NCI-H2171 (cell line): ENCODE results near the gene SH3D19.
"Not testable (repeated sequence)": the region's sequence is repeated elsewhere in the genome, so short reads cannot be mapped to it uniquely, and the experiment has no call there.

ENCODE experiments used
- DNase-seq: peaks from one replicate; lab custom pipeline; 2025; lab: John Stamatoyannopoulos, UW

Gene SH3D19

DNA sequence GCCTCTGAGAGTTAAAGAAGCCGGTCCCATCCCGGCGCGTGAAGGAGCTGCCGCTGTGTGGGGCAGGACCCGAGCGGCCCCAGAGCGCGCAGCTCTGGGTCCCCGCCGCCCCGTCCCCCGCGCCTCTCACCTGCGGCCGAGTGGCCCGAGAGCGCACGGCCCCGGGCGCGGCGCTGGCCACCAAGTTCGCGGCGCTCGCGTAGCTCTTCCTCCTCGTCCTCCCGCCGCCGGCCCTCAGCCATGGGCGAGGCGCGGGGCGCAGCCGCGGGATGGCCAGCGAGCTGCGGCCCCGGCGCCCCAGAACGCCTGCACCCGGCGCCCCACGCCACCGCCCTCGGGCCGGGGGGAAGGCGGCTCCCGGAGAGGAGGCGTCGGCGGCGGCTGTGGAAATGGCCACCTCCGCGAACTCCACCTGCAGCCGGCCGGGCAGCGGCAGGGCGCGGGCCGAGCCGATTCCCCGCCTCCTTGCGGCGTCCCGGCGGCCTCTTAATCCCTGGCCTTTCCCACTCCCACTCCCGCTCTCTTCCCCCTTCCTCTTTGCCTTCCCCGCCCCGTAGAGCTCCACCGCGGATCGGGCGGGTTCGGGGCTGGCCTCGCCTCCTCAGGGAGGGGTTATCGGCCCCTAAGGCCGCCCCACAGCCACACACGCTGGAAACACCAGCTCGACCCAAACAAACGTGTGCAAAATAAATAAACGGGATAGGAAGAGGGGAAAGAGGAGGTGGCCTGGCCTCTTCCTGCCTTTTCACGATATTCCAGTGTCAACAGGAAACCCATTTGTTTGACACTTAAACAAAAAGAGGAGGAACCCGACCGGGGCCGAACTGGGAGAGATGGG, at the start of gene SH3D19:
Gene SH3D19 (minus strand): TSS at position 495 of the 838 bp plus-strand sequence. CDS start 253 bp downstream, at position 242.
- no peak for DNase-seq

GRCh38 chr4:151362404-151363164, 37.2 kb upstream of the SH3D19 start:
- peak; percentile 41 for DNase-seq

DNA sequence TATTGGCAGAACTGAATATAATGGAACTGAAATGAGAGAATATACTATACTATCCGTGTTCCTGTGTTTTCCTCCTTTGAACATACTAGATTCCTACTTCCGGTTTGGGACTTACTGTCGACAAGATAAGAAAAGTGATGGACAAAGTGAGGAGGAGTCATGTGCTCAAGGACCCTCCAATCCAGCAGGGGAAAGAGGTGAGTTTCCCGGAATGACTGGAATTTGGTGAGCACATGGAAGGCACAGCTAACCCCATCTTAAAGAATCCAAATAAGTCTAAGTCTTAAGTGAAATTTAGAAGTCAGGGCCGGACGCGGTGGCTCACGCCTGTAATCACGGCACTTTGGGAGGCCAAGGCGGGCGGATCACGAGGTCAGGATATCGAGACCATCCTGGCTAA, 36.6 kb upstream of the SH3D19 start:
- no peak for DNase-seq

GRCh38 chr4:151361126-151361525, 35.7 kb upstream of the SH3D19 start:
- DNase-seq, result no peak

DNA sequence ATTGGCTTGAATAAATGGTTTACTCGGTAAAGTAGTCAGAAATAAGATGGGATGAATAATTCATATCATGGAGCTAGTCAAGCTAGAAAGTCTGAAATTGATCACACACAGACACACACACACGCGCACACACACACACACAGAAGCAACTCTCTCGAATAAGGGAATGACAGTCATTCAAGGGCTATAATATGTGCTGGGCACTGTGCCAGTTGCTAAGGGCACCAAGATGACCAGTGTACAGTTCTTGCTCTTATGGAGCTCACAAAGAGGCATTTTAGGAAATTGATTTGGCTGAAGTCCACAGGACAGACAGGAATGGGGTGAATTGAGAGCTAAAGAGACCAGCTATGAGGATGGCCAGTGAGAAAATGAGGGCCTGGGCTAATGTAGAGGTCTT, 34.2 kb upstream of the SH3D19 start:
- DNase-seq, result no peak

- DNase-seq, result no peak
These were observed 32.9 kb upstream of the SH3D19 start for GRCh38 chr4:151358266-151358665.

DNA sequence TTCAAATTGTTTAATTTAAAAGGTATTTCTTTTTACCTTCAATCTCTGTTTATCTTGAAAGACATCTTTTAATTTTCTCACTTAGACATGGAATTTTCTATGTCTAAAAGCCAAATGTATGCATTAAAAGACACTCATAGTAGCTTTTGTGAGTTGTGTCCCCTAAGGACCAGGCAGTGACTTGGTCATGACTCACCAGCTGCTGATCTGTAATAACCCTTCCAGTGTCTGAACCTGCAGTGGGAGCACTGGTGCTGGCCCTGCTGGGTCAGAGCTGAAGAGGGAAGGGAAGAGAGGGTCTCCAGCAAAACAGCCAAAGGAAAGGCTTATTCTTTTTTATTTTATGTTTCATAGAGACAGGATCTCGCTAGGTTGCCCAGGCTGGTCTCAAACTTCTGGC, 31.1 kb upstream of the SH3D19 start:
- no peak for DNase-seq

- DNase-seq, result no peak
These were observed 29.8 kb upstream of the SH3D19 start for GRCh38 chr4:151355155-151355554.

GRCh38 chr4:151347490-151348235, 22.3 kb upstream of the SH3D19 start:
- no peak for DNase-seq

DNA sequence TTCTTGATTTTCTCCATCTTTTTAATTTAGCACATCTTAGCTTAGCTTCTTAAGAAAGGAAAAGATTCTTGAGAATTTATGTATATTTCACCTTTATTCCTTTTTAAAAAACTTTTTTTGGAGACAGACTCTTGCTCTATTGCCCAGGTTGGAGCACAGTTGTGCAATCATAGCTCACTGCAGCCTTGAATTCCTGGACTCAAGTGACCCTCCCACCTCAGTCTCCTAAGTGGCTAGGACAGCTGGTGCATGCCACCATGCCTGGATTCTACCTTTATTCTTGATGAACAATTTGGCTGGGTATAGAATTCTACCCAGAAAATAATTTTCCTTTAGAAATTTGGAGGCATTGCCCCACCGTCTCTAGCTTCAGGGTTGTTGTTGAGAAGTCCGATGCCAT, 19.5 kb upstream of the SH3D19 start:
- DNase-seq, result no peak

DNA sequence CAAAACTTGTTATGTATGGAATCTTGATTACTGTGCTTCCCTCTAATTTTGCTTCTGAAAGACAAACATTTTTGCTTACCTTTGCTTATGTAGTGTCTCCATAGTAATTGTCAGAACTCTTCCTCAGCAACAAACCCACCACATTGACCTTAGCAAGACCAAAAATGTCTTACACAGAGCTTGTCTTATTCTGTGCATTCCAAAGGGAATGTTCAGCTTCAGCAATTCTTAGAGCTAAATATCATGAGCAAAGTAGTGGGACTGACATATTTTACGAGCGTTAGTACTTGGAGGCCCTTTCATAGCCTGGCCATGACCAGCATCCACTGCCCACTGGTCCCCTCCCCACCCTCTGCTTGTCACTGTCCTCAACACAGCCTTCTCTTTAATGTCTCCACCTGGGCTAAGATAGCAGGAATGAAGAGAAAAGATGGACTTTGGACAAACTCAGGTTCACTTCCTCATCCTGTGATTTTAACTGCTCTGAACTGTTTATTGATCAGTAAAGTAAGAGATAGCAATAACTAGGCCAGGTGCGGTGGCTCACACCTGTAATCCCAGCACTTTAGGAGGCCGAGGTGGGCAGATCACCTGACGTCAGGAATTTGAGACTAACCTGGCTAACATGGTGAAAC, 15.5 kb upstream of the SH3D19 start:
- no peak for DNase-seq

DNA sequence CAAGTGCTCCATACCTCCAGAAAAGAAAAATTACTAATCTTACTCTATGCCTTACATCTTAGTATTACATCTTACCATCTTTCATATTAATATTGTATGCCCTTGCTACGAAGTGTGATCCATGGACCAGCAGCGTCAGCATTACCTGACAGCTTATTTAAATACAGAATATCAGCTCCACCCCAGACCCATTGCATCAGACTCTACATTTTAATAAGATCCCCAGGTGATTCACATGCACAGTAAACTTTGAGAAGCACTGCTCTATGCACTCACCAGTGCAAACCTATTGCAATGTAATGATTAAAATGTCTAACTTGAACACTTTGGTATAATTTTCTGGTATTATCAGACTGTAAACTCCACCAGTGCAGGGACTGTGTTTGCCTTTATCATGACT, 14.1 kb upstream of the SH3D19 start:
- DNase-seq, result no peak

GRCh38 chr4:151331276-151332042, 6.1 kb upstream of the SH3D19 start:
- DNase-seq, result no peak

GRCh38 chr4:151329217-151330007, 4.0 kb upstream of the SH3D19 start:
- no peak for DNase-seq

- DNase-seq, result no peak
These were observed 493 bp upstream of the SH3D19 start for GRCh38 chr4:151325949-151326246.

DNA sequence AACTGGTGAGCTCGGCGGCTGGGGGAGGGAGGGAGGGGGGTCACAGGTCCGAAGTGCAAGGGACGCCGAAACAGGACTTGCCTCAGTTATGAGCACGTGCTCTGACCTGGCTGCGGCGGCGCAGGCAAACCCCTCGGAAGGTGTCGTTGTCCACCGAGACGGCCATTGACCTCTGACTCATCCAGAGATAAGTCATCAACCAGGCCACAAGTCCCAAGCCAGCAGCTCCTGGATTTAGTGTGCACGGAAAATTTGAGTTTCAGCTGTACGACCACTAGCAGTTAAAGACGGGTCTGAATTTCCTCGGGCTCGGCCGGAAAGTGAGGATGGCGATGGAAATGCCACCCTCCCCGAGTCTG, 674 bp downstream of the SH3D19 start:
- no peak for DNase-seq

DNA sequence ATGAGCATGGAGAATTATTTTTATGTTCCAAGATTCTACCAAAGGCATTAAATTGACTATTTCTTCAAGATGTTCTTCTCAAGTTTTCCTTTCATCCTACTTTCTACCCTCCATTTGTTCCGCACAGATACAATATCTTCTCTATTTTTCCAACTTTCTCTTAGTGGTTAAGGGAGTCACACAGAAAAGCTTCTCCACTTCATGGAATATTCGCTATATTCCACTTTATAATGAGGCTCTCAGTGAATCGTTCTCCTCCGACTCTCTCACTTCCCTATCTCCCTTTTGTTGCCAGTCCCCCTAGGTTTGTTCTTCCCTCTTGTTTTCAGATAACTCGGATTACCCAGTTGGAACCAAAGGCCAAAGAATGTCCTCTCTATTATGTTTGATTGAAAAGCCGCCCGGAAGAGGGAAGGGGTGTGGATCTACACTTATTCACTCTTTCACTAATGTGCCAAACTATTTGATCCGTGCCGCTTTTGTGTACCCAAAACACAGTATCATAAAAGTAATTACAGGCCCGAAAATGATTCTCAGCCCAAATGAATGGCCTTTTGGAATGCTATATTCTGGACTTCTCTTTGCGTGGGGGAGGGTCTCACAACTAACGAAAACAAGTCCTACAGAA, 1.2 kb downstream of the SH3D19 start:
- no peak for DNase-seq

- no peak for DNase-seq
These were observed 1.7 kb downstream of the SH3D19 start for GRCh38 chr4:151323667-151324066.

DNA sequence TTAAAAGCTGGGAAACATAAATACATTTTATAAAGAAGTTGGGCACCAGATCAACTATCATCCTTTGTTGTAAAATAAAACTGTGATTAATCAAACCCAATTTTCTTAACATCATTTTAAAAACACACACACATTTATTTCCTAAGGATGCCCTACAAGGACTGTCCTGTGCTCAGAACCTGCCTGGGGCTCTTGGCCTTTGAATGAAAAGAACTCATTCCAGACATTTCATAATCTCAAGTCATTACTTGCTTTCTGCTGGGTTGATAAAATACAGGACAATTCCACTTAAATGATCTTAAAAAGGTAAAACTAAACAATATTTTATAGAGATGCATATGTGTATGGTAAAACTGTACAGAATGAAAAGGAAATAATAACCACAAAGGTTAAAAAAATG, 2.8 kb downstream of the SH3D19 start:
- no peak for DNase-seq

GRCh38 chr4:151322161-151322560, 3.2 kb downstream of the SH3D19 start:
- DNase-seq, result not testable (repeated sequence)
